GM23338 (cell line): Measurements from ENCODE around the gene USP3. TPM values are rescaled to one million over a fixed set of nuclear protein-coding genes. Genes with fewer than 3 reads are reported as not detected.

Experiments used
- ATAC-seq: fragments of 200-7000 bp; cut with Tn5 transposase; 3 replicates; pipeline ENCODE4 v1.9.1; 2020
- DNase-seq: peaks from one replicate; pipeline ENCODE4 v3.0.0-alpha.2; 2015; ENCODE audit warnings: low spot score
- H2AFZ ChIP-seq: fragments of 200-600 bp; sonication (generic); 2 replicates; pipeline ENCODE4 v1.8.0; 2016; ENCODE audit warnings: antibody characterized with exemption, mild to moderate bottlenecking, moderate library complexity
- H3F3A ChIP-seq: fragments of 200-600 bp; sonication (generic); replicated peaks from 2 replicates; pipeline ENCODE4 v1.8.0; 2017; ENCODE audit warnings: antibody characterized with exemption, mixed run types, low read depth
- H3K27ac ChIP-seq: fragments of 200-600 bp; sonication (generic); 2 replicates; pipeline ENCODE4 v1.6.1; 2016; ENCODE audit warnings: low read depth
- H3K27me3 ChIP-seq: fragments of 200-600 bp; sonication (generic); 2 replicates; pipeline ENCODE4 v1.8.0; 2016; ENCODE audit warnings: mild to moderate bottlenecking, mixed run types, moderate library complexity; ENCODE audit not compliant: insufficient read depth
- H3K36me3 ChIP-seq: fragments of 200-600 bp; sonication (generic); 2 replicates; pipeline ENCODE4 v1.8.0; 2016; ENCODE audit warnings: mild to moderate bottlenecking; ENCODE audit not compliant: insufficient read depth
- H3K4me1 ChIP-seq: fragments of 200-600 bp; sonication (generic); 2 replicates; pipeline ENCODE4 v1.8.0; 2016; ENCODE audit warnings: mild to moderate bottlenecking, moderate library complexity; ENCODE audit not compliant: insufficient read depth
- H3K4me2 ChIP-seq: fragments of 200-600 bp; sonication (generic); 2 replicates; pipeline ENCODE4 v1.7.1; 2017; ENCODE audit warnings: mixed run types
- H3K4me3 ChIP-seq: fragments of 200-600 bp; sonication (generic); 2 replicates; pipeline ENCODE4 v1.6.1; 2016; ENCODE audit warnings: mixed run types
- H3K79me2 ChIP-seq: fragments of 200-600 bp; sonication (generic); replicated peaks from 2 replicates; pipeline ENCODE4 v1.8.0; 2017; ENCODE audit warnings: mild to moderate bottlenecking; ENCODE audit not compliant: insufficient read depth
- H3K9me2 ChIP-seq: fragments of 200-600 bp; sonication (generic); 2 replicates; pipeline ENCODE4 v1.8.0; 2017; ENCODE audit not compliant: insufficient read depth
- H4K20me1 ChIP-seq: fragments of 200-600 bp; sonication (generic); replicated peaks from 2 replicates; pipeline ENCODE4 v1.8.0; 2017; ENCODE audit warnings: mild to moderate bottlenecking; ENCODE audit not compliant: insufficient read depth
- H3K27ac Mint-ChIP-seq: 2 replicates; pipeline ENCODE4 v1.8.0; 2020; ENCODE audit warnings: inconsistent platforms, mild to moderate bottlenecking, moderate library complexity, mixed read lengths
- H3K27me3 Mint-ChIP-seq: 3 replicates; pipeline ENCODE4 v1.8.0; 2022; ENCODE audit warnings: low read depth, mild to moderate bottlenecking, moderate library complexity, mixed read lengths, inconsistent platforms; ENCODE audit not compliant: insufficient read depth, poor library complexity
- H3K36me3 Mint-ChIP-seq: 3 replicates; pipeline ENCODE4 v1.8.0; 2021; ENCODE audit warnings: low read depth, mild to moderate bottlenecking, inconsistent platforms, moderate library complexity, mixed read lengths
- H3K4me1 Mint-ChIP-seq: 3 replicates; pipeline ENCODE4 v1.8.0; 2020; ENCODE audit warnings: mild to moderate bottlenecking, inconsistent platforms, mixed read lengths
- H3K4me3 Mint-ChIP-seq: 3 replicates; pipeline ENCODE4 v1.8.0; 2021; ENCODE audit warnings: moderate library complexity, mild to moderate bottlenecking, inconsistent platforms, mixed read lengths
- H3K9me3 Mint-ChIP-seq: 3 replicates; pipeline ENCODE4 v1.8.0; 2020; ENCODE audit warnings: moderate library complexity, mild to moderate bottlenecking, inconsistent platforms, mixed read lengths
- CREB1 ChIP-seq: fragments of 250-450 bp; sonication (Bioruptor Pico); IDR thresholded peaks from 2 replicates; pipeline ENCODE4 v1.5.0; 2020; ENCODE audit warnings: low read depth, mild to moderate bottlenecking, moderate library complexity
- EZH2 ChIP-seq: fragments of 200-600 bp; sonication (generic); IDR thresholded peaks from one replicate; pipeline ENCODE4 v1.8.0; 2017; ENCODE audit warnings: antibody characterized with exemption, mild to moderate bottlenecking, low read depth; ENCODE audit not compliant: unreplicated experiment
- EZH2phosphoT487 ChIP-seq: fragments of 200-600 bp; sonication (generic); IDR thresholded peaks from one replicate; pipeline ENCODE4 v1.8.1; 2018; ENCODE audit warnings: antibody characterized with exemption; ENCODE audit not compliant: unreplicated experiment
- JUNB ChIP-seq: IDR thresholded peaks from one replicate; pipeline ENCODE4 v1.6.1; 2016; ENCODE audit warnings: antibody characterized with exemption; ENCODE audit not compliant: unreplicated experiment
- NANOG ChIP-seq: IDR thresholded peaks from 2 replicates; pipeline ENCODE4 v1.6.1; 2016; ENCODE audit warnings: antibody characterized with exemption, borderline replicate concordance
- POLR2AphosphoS5 ChIP-seq: IDR thresholded peaks from 2 replicates; pipeline ENCODE4 v1.6.1; 2016; ENCODE audit warnings: antibody characterized with exemption, low read depth
- STAT1 ChIP-seq: IDR thresholded peaks from one replicate; pipeline ENCODE4 v1.6.1; 2016; ENCODE audit warnings: antibody characterized with exemption; ENCODE audit not compliant: unreplicated experiment
- ZNF114 ChIP-seq: fragments of 250-450 bp; sonication (Bioruptor Pico); IDR thresholded peaks from 2 replicates; pipeline ENCODE4 v1.5.0; 2020; ENCODE audit warnings: mild to moderate bottlenecking, moderate library complexity
- ZNF331 ChIP-seq: fragments of 250-450 bp; sonication (Bioruptor Pico); IDR thresholded peaks from 2 replicates; pipeline ENCODE4 v1.5.0; 2020; ENCODE audit warnings: low read depth, mild to moderate bottlenecking, moderate library complexity
- polyA plus RNA-seq: library from polyadenylated mRNA; unstranded; fragments of >200 nt; fragmentation: Nextera tagmentation; extraction: Ambion mirVana; gene quantifications from 2 replicates; pipeline ENCODE4 v1.2.1, GENCODE V29; 2016
- total RNA-seq: library from RNA; depleted of rRNA; stranded (reverse); fragments of >200 nt; shearing (Covaris generic); gene quantifications from 2 replicates; pipeline ENCODE4 v1.2.3, GENCODE V29; 2014
- TF ChIP-seq, protein P1 (sequence below), 2 experiments: fragments of 200-600 bp in 1 of 2; sonication (generic) in 1 of 2; conservative IDR thresholded peaks; 2 replicates each; pipeline versions ENCODE4 v1.5.1 to v1.6.1; 2016 to 2017; ENCODE audit warnings: antibody characterized with exemption in 2 of 2, low read depth in 2 of 2, mild to moderate bottlenecking in 2 of 2, moderate library complexity in 1 of 2
- TF ChIP-seq, protein P2 (sequence below): IDR thresholded peaks from 2 replicates; pipeline ENCODE4 v1.6.1; 2016; ENCODE audit warnings: antibody characterized with exemption
- TF ChIP-seq, protein P3 (sequence below): IDR thresholded peaks from one replicate; pipeline ENCODE4 v1.6.1; 2018; ENCODE audit warnings: antibody characterized with exemption; ENCODE audit not compliant: unreplicated experiment

USP3 gene
- total and polyA plus RNA-seq, 2 experiments from 2014 or later, result 9.7 to 9.9 TPM

DNA sequence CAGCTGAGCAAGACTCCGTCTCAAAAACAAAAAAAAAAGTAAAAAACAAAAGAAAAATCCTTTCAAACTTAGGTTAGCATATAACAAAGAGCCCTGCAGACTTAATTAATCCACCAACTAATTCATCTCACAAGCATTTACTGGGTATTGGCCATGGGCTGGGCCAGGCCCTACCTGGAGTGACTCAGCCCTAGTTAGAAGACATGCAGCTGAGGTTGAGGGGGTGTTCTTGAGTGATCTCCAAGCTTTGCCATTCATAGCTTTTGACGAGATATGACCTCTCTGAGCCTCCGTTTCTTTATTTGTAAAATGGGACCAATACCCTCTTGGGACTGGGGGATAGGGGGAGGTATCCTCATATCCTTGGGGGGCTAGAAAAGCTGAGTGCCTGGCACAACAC lies 100.6 kb downstream of the USP3 start (continued):
- TF ChIP-seq, protein P1, sequence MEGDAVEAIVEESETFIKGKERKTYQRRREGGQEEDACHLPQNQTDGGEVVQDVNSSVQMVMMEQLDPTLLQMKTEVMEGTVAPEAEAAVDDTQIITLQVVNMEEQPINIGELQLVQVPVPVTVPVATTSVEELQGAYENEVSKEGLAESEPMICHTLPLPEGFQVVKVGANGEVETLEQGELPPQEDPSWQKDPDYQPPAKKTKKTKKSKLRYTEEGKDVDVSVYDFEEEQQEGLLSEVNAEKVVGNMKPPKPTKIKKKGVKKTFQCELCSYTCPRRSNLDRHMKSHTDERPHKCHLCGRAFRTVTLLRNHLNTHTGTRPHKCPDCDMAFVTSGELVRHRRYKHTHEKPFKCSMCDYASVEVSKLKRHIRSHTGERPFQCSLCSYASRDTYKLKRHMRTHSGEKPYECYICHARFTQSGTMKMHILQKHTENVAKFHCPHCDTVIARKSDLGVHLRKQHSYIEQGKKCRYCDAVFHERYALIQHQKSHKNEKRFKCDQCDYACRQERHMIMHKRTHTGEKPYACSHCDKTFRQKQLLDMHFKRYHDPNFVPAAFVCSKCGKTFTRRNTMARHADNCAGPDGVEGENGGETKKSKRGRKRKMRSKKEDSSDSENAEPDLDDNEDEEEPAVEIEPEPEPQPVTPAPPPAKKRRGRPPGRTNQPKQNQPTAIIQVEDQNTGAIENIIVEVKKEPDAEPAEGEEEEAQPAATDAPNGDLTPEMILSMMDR (conservative IDR thresholded peaks at IDR 0.05; ENCODE audit: low read depth in 2 of 2), result no peak
- TF ChIP-seq CREB1 (CRISPR knock-in tag) (no peak), ZNF114 (CRISPR knock-in tag) (no peak), POLR2AphosphoS5 (no peak), JUNB (no peak), NANOG (no peak), EZH2phosphoT487 (no peak), EZH2 (no peak)
- TF ChIP-seq, protein P2, sequence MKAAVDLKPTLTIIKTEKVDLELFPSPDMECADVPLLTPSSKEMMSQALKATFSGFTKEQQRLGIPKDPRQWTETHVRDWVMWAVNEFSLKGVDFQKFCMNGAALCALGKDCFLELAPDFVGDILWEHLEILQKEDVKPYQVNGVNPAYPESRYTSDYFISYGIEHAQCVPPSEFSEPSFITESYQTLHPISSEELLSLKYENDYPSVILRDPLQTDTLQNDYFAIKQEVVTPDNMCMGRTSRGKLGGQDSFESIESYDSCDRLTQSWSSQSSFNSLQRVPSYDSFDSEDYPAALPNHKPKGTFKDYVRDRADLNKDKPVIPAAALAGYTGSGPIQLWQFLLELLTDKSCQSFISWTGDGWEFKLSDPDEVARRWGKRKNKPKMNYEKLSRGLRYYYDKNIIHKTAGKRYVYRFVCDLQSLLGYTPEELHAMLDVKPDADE, result no peak
- TF ChIP-seq, protein P3, sequence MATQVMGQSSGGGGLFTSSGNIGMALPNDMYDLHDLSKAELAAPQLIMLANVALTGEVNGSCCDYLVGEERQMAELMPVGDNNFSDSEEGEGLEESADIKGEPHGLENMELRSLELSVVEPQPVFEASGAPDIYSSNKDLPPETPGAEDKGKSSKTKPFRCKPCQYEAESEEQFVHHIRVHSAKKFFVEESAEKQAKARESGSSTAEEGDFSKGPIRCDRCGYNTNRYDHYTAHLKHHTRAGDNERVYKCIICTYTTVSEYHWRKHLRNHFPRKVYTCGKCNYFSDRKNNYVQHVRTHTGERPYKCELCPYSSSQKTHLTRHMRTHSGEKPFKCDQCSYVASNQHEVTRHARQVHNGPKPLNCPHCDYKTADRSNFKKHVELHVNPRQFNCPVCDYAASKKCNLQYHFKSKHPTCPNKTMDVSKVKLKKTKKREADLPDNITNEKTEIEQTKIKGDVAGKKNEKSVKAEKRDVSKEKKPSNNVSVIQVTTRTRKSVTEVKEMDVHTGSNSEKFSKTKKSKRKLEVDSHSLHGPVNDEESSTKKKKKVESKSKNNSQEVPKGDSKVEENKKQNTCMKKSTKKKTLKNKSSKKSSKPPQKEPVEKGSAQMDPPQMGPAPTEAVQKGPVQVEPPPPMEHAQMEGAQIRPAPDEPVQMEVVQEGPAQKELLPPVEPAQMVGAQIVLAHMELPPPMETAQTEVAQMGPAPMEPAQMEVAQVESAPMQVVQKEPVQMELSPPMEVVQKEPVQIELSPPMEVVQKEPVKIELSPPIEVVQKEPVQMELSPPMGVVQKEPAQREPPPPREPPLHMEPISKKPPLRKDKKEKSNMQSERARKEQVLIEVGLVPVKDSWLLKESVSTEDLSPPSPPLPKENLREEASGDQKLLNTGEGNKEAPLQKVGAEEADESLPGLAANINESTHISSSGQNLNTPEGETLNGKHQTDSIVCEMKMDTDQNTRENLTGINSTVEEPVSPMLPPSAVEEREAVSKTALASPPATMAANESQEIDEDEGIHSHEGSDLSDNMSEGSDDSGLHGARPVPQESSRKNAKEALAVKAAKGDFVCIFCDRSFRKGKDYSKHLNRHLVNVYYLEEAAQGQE, result no peak

DNA sequence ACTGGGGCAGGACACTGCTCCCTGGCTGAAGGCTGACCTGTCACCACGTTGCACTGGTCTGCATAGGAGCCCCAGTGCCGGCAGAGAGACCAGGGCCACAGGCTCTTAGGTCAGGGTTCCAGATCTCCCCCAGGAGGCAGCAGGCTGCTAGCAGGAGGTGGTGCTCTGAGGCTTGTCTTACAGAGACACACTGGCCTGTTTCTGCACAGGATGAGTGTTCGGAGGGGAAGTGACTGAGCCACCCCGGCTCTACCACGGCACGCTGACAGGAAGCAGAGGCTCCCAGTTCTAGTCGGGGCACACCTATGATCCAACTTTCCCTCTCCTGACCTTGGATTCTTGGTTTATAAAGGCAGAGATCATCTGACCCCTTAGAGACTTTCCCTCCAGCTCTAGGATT lies 101.4 kb downstream of the USP3 start:
- Mint-ChIP-seq H3K27me3 (peaks cover 25% of the 10 kb centered on the region), H3K4me1 (peaks cover 14% of the 10 kb centered on the region), H3K4me3 (no peak overlapping the region), H3K36me3 (no peaks in the 10 kb centered on the region), H3K9me3 (no peaks in the 10 kb centered on the region), H3K27ac (no peak overlapping the region)
- Histone ChIP-seq H3K27ac (no peak overlapping the region), H2AFZ (no peak overlapping the region), H3K9me2 (no peaks in the 10 kb centered on the region), H4K20me1 (no peaks in the 10 kb centered on the region), H3K27me3 (peaks cover 31% of the 10 kb centered on the region), H3K79me2 (no peaks in the 10 kb centered on the region), H3K4me2 (no peak overlapping the region), H3K4me3 (no peak overlapping the region), H3F3A (no peaks in the 10 kb centered on the region; the same call in 1 of the 2 replicates), H3K36me3 (no peaks in the 10 kb centered on the region), H3K4me1 (peaks cover 6% of the 10 kb centered on the region)
- no peak for ATAC-seq
- DNase-seq, result no peak
- TF ChIP-seq POLR2AphosphoS5, result no peak
- no peak for TF ChIP-seq STAT1
- no peak for TF ChIP-seq NANOG
- TF ChIP-seq ZNF331 (CRISPR knock-in tag), result no peak
- TF ChIP-seq, protein P1 (conservative IDR thresholded peaks at IDR 0.05; ENCODE audit: low read depth in 2 of 2), result no peak
- TF ChIP-seq EZH2, result no peak
- TF ChIP-seq JUNB, result no peak
- TF ChIP-seq ZNF114 (CRISPR knock-in tag), result no peak
- TF ChIP-seq, protein P3, result no peak
